ENCODE data around the gene RASL10A.
A peak's percentile ranks its signal among the peaks of the same experiment; 100 is the strongest.

Gene RASL10A

DNA sequence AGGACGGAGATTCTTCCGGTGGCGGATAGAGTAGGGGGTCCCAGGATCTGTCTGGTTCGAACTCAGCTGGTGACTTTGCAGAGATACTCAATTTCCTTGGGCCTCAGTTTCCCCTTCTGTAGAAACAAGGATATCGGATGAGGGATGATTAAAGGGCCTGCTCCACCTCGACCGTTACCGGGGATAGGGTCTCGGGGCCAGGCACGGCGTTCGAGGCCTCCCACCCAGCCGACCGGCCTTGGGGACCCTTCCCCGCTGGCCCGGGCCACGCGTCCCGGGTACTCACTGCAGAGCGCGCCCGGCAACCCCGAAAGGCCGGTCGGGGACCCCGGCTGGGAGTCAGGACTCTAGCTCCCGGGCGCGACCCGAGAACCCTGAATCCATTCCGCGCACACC, 48.0 kb downstream of the RASL10A start:
- H3K4me3 ChIP-seq (ENCODE audit: control insufficient read depth, low read depth, low read length), result peak overlapping the region; percentile 91
- TF ChIP-seq, protein P1, sequence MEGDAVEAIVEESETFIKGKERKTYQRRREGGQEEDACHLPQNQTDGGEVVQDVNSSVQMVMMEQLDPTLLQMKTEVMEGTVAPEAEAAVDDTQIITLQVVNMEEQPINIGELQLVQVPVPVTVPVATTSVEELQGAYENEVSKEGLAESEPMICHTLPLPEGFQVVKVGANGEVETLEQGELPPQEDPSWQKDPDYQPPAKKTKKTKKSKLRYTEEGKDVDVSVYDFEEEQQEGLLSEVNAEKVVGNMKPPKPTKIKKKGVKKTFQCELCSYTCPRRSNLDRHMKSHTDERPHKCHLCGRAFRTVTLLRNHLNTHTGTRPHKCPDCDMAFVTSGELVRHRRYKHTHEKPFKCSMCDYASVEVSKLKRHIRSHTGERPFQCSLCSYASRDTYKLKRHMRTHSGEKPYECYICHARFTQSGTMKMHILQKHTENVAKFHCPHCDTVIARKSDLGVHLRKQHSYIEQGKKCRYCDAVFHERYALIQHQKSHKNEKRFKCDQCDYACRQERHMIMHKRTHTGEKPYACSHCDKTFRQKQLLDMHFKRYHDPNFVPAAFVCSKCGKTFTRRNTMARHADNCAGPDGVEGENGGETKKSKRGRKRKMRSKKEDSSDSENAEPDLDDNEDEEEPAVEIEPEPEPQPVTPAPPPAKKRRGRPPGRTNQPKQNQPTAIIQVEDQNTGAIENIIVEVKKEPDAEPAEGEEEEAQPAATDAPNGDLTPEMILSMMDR (conservative IDR thresholded peaks at IDR 0.05; ENCODE audit: control insufficient read depth, insufficient read depth, low read depth, low read length), result no peak
- DNase-seq (ENCODE audit: low read depth), result no peak

DNA sequence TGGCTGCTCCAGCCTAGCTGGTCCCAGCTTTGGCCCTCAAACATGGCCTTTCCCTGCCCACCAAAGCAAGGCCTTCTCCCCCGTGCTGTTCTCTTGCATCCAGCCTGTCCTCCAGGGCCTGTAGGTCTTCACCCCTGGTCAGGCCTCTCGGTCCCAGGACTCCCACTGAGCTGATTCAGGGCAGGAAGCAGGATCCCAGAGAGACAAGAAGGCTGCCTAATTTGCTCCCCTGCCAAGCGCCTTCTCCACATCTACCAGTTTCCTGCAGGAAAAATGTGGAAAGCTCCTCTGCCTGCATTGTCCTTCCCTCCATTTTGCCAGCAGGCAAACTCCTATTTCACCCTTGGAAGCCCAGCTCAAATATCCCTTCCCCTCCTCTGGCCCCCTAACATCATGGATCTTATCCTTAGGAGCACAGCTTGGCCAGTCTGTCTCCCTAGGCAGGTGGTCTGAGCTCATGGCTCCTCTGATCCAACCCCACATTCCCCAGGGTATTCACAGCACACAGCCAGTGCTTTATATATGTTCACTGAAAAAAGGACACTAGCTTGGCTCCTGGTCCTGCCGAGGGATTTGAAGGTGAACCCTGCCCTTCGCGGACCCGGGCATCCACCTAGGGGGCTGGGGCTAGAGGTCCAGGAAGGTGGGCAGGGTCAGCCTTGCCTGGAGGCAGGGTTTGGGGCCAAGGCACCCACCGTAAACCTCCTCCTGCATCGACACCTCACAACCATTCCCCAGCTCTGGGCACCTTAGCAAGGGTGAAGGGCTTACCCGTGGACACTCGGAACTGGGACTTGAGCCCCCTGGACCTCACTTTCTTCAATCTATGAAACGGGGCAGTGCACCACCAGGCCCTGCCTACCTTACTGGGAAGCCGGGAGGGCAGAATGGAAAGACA, 48.7 kb downstream of the RASL10A start:
- TF ChIP-seq, protein P1 (conservative IDR thresholded peaks at IDR 0.05; ENCODE audit: control insufficient read depth, insufficient read depth, low read depth, low read length), result no peak
- DNase-seq (ENCODE audit: low read depth), result peak; percentile 39
- peak overlapping the region; percentile 91 for H3K4me3 ChIP-seq (ENCODE audit: control insufficient read depth, low read depth, low read length)

DNA sequence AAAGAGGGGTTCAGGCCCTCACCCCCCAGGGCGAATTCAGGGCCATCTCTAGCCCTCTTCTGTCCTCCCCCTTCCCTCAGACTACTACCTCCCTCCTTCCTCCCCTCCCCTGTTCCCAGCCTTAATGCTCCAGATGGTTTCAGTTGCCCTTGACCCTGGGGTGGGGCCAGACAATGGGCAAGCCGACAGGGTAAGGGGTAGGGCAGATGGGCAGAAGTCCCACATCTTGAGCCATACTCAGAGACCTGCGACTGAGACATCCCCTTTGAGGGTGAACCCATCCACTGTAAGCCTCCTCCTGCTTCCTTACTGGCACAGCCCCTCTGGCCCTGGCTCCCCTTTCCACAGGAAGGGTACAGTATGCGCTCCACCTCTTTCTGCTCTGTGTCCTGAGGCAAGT, 49.6 kb downstream of the RASL10A start:
- TF ChIP-seq, protein P1 (conservative IDR thresholded peaks at IDR 0.05; ENCODE audit: control insufficient read depth, insufficient read depth, low read depth, low read length), result no peak

DNA sequence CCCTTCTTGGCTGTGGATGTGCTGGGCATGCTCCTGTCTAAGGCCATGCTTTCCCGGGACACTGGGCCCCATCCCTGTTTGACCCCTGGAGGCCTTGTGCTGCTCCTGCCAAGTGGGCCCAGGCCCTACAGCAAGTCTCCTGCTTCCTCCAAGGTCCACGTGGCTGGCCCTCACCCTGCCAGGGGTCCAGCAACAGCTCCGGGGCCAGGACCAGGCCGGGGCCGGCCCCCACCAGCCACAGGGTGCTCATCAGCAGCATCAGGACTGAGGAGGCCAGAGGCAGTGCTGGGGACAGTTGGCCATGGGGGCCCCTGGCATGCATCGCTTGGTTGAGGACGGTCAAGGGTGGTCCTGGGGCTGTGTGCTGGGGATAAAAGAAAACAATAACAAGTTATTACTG, 50.2 kb downstream of the RASL10A start:
- TF ChIP-seq, protein P1 (conservative IDR thresholded peaks at IDR 0.05; ENCODE audit: control insufficient read depth, insufficient read depth, low read depth, low read length), result no peak
- DNase-seq (ENCODE audit: low read depth), result no peak
- no peak overlapping the region for H3K4me3 ChIP-seq (ENCODE audit: control insufficient read depth, low read depth, low read length)

More for the DNA sequence above, 49.6 kb downstream of the RASL10A start:
- peak; percentile 22 for DNase-seq (ENCODE audit: low read depth)
- no peak overlapping the region for H3K4me3 ChIP-seq (ENCODE audit: control insufficient read depth, low read depth, low read length)

DNA sequence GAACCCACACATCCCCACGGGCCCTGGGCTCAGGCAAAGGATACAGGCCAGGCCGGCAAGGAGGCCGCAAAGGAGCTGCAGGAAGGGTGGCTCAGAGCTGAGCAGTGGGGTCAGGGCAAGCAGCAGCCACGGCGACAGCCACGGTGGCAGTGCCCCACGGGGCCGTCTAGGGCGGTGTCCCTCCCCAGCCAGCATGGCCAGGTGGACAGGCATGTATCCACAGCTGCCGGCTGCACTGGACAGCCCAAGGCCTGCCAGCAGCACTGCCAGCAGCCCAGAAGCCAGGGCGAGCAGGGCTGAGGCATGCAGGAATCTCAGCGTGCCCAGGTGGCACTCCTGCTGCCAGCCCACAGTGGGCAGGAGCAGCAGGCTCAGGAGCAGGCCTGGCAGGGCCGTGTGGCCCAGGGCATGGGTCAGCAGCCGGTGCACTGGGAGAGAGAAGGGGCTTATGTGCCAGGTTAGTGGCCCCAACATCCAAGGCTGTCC, 51.7 kb downstream of the RASL10A start:
- TF ChIP-seq, protein P1 (conservative IDR thresholded peaks at IDR 0.05; ENCODE audit: control insufficient read depth, insufficient read depth, low read depth, low read length), result no peak
- DNase-seq (ENCODE audit: low read depth), result no peak
- H3K4me3 ChIP-seq (ENCODE audit: control insufficient read depth, low read depth, low read length), result no peak overlapping the region
